GM13976 (cell line): ENCODE results near the gene THSD4.

Source experiments
- DNase-seq: peaks from one replicate; pipeline ENCODE4 v3.0.0; 2012; ENCODE audit warnings: low spot score
- in situ Hi-C: fragments of 300-500 bp; cut with MboI; formaldehyde crosslinking; loops from one replicate; pipeline ENCODE4 v1.12.0; 2022; ENCODE audit warnings: low sequenced_read_pairs, mixed read lengths, inconsistent platforms; ENCODE audit not compliant: unreplicated experiment
- TF ChIP-seq, protein P1 (sequence below): IDR thresholded peaks from 2 replicates; pipeline ENCODE4 v1.5.1; 2012; ENCODE audit warnings: borderline replicate concordance, mild to moderate bottlenecking; ENCODE audit not compliant: insufficient read depth; ENCODE audit errors: extremely low read depth, missing control alignments, control extremely low read depth

Gene THSD4

DNA sequence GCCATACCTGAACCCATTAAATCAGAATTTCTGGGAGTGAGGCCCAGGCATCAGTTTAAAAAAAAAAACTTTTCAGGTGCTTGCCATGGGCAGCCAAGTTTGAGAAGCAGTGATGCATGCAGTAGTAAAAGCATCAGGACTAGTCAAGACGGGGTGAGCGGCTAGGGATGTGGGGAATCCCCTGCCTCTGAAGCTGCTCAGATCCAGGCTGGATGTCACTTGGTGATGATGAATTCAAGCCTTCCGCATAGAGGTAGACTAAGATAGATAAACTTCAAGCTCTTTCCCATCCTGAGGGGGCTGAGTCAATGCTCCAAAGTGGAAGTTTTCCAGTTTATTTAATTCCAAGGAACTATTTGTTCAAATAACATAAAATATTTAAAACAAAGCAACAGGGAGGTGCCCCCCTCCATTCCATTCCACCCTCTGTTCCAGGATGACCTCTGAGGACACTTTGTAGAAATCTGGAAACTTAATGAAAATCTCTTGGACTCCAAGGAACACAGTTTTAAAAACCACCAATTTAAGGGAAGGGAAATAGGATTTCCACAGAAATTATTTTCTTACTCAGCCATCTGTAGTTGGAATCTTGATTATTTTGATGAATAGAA, 594.6 kb downstream of the THSD4 start:
- in situ Hi-C loops = no loop called here
- DNase-seq = no peak
- TF ChIP-seq, protein P1, sequence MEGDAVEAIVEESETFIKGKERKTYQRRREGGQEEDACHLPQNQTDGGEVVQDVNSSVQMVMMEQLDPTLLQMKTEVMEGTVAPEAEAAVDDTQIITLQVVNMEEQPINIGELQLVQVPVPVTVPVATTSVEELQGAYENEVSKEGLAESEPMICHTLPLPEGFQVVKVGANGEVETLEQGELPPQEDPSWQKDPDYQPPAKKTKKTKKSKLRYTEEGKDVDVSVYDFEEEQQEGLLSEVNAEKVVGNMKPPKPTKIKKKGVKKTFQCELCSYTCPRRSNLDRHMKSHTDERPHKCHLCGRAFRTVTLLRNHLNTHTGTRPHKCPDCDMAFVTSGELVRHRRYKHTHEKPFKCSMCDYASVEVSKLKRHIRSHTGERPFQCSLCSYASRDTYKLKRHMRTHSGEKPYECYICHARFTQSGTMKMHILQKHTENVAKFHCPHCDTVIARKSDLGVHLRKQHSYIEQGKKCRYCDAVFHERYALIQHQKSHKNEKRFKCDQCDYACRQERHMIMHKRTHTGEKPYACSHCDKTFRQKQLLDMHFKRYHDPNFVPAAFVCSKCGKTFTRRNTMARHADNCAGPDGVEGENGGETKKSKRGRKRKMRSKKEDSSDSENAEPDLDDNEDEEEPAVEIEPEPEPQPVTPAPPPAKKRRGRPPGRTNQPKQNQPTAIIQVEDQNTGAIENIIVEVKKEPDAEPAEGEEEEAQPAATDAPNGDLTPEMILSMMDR = no peak

- no peak for DNase-seq
- TF ChIP-seq, protein P1 = no peak
- in situ Hi-C loops = no loop called here
Observed at GRCh38 chr15:71712182-71712581, 596.9 kb downstream of the THSD4 start.

DNA sequence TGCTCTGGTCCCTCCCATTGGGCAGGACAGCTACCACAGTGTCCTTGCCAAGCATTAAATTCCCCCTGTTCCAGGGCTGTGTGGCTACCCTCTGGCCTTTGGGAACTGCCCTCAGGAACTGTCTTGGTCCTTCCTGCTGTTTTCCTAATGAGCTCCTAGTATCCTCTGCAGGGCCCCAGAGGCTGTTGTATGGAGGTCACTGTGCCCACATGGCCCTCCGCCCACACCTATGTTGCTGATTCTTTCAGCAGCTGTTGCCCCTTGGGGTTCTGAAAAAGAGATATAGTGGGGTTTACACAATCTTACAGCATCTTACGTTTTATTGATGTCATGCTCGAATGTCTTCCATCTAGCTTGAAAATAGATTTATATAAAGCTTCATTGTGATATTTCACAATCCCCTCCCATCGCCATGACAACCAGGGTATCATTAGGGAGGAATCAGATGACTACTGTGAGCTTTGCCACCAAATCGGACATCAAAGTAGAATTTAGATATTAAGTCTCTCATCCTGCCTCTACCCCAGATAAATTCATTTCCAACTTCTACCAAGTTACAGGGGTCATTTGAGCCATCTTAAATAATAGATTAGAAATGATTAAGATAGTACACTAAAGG, 598.0 kb downstream of the THSD4 start:
- in situ Hi-C loops = no loop called here
- no peak for DNase-seq

DNA sequence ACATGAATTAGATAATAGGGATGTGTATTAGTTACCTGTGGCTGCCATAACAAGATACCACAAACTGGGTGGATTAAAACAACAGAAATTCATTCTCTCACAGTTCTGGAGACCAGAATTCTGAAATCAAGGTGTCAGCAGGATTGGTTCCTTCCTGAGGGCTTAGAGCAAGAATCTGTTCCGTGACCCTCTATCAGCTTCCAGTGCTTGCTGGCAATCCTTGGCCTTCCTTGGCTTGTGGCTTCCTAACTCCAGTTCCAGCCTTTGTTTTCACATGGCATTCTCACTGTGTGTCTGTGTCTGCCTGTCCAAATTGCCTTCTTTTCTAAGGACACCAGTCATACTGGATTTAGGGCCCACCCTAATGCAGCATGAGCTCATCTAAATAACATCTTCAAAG, 600.6 kb downstream of the THSD4 start:
- in situ Hi-C loops = no loop called here
- DNase-seq = no peak
- TF ChIP-seq, protein P1 = no peak

More for the DNA sequence above, 598.0 kb downstream of the THSD4 start:
- TF ChIP-seq, protein P1 = no peak

DNA sequence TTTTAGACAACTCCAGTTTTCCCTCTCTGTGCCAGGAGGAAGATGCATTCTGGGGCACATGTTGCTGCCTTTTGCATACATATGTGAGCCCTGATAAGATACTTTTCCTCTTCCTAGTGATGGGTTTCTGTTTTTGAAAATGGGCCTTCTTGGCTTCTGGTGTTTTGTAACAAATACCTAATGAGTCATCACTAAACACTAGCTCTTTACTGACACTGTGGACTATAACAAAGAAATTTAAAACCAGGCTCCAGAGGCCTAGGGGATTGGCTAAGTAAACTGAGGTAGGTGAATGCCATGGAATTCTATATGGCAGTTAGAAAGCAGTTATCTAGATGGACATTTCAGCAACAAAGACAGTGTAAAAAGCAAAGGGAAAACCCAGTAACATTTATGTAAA, 601.7 kb downstream of the THSD4 start:
- TF ChIP-seq, protein P1 = no peak
- no peak for DNase-seq
- in situ Hi-C loops = no loop called here

DNA sequence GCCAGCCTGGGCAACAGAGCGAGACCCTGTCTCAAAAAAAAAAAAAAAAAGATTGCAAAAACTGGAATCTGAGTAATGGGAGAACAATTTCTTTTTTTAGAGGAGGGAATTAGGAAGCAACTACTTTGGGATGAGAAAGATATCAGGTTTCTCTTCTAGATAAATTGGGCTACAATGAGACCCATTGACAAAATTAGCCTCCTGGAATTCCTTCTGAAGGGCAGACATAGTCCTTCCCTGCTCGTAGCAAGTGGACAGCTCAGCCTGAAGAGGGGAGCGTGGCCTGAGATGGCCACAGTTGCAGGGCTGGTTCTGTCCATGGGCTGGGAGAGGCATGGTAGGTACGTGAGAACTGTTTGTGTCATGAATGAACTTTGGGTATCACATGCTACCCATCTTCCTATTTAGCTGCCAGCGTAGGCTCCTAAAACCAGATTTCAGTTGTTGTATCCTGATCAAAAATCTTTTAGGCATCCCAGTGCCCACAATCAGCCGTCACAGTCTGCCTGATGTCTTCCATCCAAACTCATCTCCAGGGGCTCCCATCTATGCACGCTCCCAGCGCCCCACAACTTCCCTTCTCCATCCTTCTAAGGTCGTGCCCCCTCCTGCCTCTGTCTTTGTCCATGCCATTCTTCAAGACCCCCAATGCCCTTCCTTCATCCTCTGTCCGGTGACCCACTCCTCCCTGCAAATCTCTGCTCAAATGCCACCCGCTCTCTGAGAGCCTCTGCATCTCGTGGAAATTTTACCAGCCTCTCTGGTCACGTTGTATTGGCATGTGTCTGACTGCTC, 603.0 kb downstream of the THSD4 start:
- no peak for DNase-seq
- in situ Hi-C loops = no loop called here
- TF ChIP-seq, protein P1 = no peak
